C4-2B (cell line): Measurements from ENCODE around the gene OPRD1.

ENCODE experiments used
- H3K27ac ChIP-seq: fragments of 450-650 bp; 2 replicates; pipeline ENCODE4 v1.5.1; 2017
- ZFX ChIP-seq: fragments of 450-650 bp; IDR thresholded peaks from 2 replicates; pipeline ENCODE4 v1.6.1; 2017
- TF ChIP-seq, protein P1 (sequence below): fragments of 450-650 bp; conservative IDR thresholded peaks from 2 replicates; pipeline ENCODE4 v1.5.1; 2017; ENCODE audit warnings: mild to moderate bottlenecking

OPRD1 gene

GRCh38 chr1:28778021-28778420 lies 33.9 kb upstream of the OPRD1 start:
- H3K27ac ChIP-seq, result no peak overlapping the region
- no peak for TF ChIP-seq ZFX
- TF ChIP-seq, protein P1, sequence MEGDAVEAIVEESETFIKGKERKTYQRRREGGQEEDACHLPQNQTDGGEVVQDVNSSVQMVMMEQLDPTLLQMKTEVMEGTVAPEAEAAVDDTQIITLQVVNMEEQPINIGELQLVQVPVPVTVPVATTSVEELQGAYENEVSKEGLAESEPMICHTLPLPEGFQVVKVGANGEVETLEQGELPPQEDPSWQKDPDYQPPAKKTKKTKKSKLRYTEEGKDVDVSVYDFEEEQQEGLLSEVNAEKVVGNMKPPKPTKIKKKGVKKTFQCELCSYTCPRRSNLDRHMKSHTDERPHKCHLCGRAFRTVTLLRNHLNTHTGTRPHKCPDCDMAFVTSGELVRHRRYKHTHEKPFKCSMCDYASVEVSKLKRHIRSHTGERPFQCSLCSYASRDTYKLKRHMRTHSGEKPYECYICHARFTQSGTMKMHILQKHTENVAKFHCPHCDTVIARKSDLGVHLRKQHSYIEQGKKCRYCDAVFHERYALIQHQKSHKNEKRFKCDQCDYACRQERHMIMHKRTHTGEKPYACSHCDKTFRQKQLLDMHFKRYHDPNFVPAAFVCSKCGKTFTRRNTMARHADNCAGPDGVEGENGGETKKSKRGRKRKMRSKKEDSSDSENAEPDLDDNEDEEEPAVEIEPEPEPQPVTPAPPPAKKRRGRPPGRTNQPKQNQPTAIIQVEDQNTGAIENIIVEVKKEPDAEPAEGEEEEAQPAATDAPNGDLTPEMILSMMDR, result no peak

- H3K27ac ChIP-seq, result no peak overlapping the region; the same call in 1 of the 2 replicates
- TF ChIP-seq, protein P1, result no peak
- no peak for TF ChIP-seq ZFX
Observed at GRCh38 chr1:28779751-28780408, 32.1 kb upstream of the OPRD1 start.

- no peak overlapping the region for H3K27ac ChIP-seq
- TF ChIP-seq, protein P1, result no peak
- TF ChIP-seq ZFX, result no peak
Observed at GRCh38 chr1:28781305-28781704, 30.7 kb upstream of the OPRD1 start.

DNA sequence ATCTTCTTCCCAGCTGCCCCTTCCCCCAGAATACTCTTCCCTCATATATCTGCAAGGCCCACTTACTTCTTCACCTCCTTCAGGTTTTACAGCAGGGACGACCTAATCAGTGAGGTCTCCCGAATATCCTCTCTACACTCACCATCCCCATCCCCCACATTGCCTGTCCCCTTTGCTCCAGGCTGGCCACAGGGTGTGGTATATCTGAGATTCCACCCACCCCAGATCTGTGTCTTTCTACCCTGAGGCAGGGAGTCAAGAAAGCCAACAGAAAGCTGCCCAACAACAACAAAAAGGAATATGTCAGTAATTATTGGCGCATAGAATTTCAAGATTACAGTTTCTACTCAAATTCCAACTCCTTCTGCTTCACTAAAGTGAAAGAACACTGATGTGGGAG lies 30.0 kb upstream of the OPRD1 start:
- TF ChIP-seq, protein P1, result no peak
- no peak for TF ChIP-seq ZFX
- no peak overlapping the region for H3K27ac ChIP-seq

GRCh38 chr1:28783363-28783762 lies 28.6 kb upstream of the OPRD1 start:
- H3K27ac ChIP-seq, result no peak overlapping the region
- TF ChIP-seq, protein P1, result no peak; the same call in 1 of the 2 replicates
- no peak for TF ChIP-seq ZFX

DNA sequence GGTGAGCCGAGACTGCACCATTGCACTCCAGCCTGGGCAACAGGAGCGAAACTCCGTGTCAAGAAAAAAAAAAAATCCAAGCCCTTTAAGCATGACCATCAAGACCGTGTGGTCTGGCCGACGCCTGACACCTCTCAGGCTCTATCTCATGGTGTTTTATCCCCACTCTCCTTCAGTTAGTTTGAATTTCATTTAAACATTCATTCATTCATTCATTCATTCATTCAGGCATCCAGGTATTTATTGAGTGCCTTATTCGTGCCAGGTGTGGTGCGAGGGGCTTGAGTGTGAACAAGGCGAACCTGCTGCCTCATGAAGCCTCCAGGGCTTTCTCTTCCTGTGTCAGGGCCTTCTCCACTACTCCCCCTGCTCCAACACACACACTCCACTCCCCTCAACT lies 22.6 kb upstream of the OPRD1 start:
- H3K27ac ChIP-seq, result no peak overlapping the region
- TF ChIP-seq, protein P1, result no peak
- no peak for TF ChIP-seq ZFX

GRCh38 chr1:28789816-28790215 lies 22.2 kb upstream of the OPRD1 start:
- H3K27ac ChIP-seq, result no peak overlapping the region
- TF ChIP-seq, protein P1, result no peak
- TF ChIP-seq ZFX, result no peak
